ENCODE data around the gene AP3S2. TPM values are rescaled to one million over a fixed set of nuclear protein-coding genes. Genes with fewer than 3 reads are reported as not detected.
A peak's percentile ranks its signal among the peaks of the same experiment; 100 is the strongest.
"Not testable (repeated sequence)": the region's sequence is repeated elsewhere in the genome, so short reads cannot be mapped to it uniquely, and the experiment has no call there.

AP3S2 gene
- total RNA-seq, 2 donors from 2014 or later, result 41.8 to 50.6 TPM

- DNase-seq (ENCODE audit: low spot score) (no peak), ATAC-seq (ENCODE audit: insufficient number of reproducible peaks, low FRiP score, low read depth) (no peak)
- no peaks in the 10 kb centered on the region for H3K27me3 ChIP-seq (replicated peaks; ENCODE audit: insufficient read depth)
- H3K4me1 ChIP-seq (ENCODE audit: control insufficient read depth in 1 of 2, low read depth in 2 of 2), result no peaks in the 10 kb centered on the region
- H3K9me3 ChIP-seq, result no peaks in the 10 kb centered on the region
- H3K27ac ChIP-seq, result no peak overlapping the region
- peak; percentile 33 for TF ChIP-seq CTCF (IDR thresholded peaks at IDR 0.05)
- H3K36me3 ChIP-seq, result peaks cover 6% of the 10 kb centered on the region
- H3K4me3 ChIP-seq, result no peak overlapping the region
Observed at GRCh38 chr15:89898614-89899294, 5.0 kb upstream of the AP3S2 start.

DNA sequence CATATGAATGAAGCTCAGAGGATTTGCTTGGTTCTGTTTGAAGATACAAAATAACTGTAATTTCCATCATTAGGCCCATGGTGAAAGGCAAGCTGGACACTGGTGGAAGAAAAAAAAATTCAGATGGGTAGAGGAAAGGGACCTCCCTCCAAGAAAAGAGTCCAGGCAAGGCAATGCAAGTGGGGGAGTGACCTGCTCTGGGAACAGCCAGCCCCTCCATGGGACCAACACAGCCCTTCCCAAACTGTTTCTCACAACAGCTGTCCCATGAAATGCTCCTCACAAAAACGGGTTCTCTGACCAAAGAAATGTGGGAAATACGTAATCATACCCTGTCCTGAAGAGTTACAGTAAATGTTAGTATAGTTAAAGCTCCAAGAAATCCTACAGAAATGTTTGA lies 4.4 kb upstream of the AP3S2 start:
- no peaks in the 10 kb centered on the region for H3K9me3 ChIP-seq
- no peak for TF ChIP-seq CTCF (IDR thresholded peaks at IDR 0.05)
- peaks cover 1 to 2% of the 10 kb centered on the region in 2 donors for H3K4me1 ChIP-seq (ENCODE audit: control insufficient read depth in 1 of 2, low read depth in 2 of 2)
- H3K27ac ChIP-seq, result no peak overlapping the region
- ATAC-seq (ENCODE audit: insufficient number of reproducible peaks, low FRiP score, low read depth) (no peak), DNase-seq (ENCODE audit: low spot score) (no peak)
- H3K27me3 ChIP-seq (replicated peaks; ENCODE audit: insufficient read depth), result no peaks in the 10 kb centered on the region
- H3K4me3 ChIP-seq, result no peak overlapping the region
- H3K36me3 ChIP-seq, result peaks cover 4% of the 10 kb centered on the region

DNA sequence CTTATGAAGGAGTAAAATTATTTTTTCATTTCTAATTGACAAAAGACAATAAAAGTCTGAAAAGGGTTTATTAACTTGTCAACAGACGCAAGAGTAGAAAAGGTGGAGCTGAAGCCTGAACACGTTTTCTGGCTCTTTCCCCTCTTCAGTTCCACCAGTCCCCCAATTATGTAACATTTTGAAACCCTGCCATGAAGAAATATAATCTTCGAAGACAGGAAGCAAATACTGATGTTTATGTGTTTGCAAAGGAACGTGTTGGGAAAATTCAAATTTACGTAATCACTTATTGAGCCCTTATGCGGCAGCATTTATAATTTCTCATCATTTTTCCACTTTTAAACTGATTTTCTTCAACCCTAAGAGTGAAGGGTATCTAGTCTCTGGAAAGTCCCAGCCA lies 767 bp downstream of the AP3S2 start:
- Histone ChIP-seq H3K27ac (peak overlapping the region; percentile 83 to 89), H3K36me3 (peaks cover 8% of the 10 kb centered on the region), H3K9me3 (no peaks in the 10 kb centered on the region), H3K4me1 (ENCODE audit: control insufficient read depth in 1 of 2, low read depth in 2 of 2) (peaks cover 5 to 12% of the 10 kb centered on the region in 2 donors), H3K27me3 (replicated peaks; ENCODE audit: insufficient read depth) (no peaks in the 10 kb centered on the region), H3K4me3 (peak overlapping the region; percentile 92)
- no peak for DNase-seq (ENCODE audit: low spot score)
- no peak for TF ChIP-seq CTCF (IDR thresholded peaks at IDR 0.05)
- ATAC-seq (ENCODE audit: insufficient number of reproducible peaks, low FRiP score, low read depth), result no peak

DNA sequence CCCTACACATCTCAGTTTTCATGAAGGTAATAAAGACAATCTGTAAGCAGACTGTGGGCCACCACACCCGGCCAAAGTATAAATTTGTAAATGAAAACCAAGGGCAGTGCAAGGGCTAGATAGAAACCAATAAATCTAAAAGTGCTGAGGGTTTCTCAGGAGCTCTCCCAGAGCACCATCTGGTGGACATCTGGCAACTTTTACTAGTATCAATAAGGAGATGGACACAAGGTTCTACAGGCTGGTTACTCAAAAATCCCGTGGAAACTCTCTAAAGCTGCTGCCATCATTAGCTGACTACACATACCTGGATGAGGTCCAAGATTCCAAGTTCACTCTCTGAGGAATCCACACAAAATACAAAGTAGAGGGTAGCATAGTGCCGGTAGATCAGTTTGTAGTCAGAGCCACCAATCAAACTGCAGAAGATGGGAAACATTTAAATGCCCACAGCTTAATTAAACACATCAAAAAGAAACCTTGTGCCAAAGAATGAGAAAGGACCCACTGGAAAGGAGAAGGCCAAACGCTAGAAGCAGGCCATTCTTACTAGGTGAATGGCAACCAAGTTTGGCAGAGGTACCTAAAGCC lies 5.5 kb downstream of the AP3S2 start:
- TF ChIP-seq CTCF (IDR thresholded peaks at IDR 0.05), result no peak
- H3K4me3 ChIP-seq, result no peak overlapping the region
- DNase-seq (ENCODE audit: low spot score) (no peak), ATAC-seq (ENCODE audit: insufficient number of reproducible peaks, low FRiP score, low read depth) (no peak)
- H3K36me3 ChIP-seq, result peaks cover 23% of the 10 kb centered on the region
- H3K9me3 ChIP-seq, result no peaks in the 10 kb centered on the region
- H3K27ac ChIP-seq, result no peak overlapping the region
- peaks cover 5 to 12% of the 10 kb centered on the region in 2 donors for H3K4me1 ChIP-seq (ENCODE audit: control insufficient read depth in 1 of 2, low read depth in 2 of 2)
- no peaks in the 10 kb centered on the region for H3K27me3 ChIP-seq (replicated peaks; ENCODE audit: insufficient read depth)

GRCh38 chr15:89885611-89886010 lies 8.2 kb downstream of the AP3S2 start:
- Histone ChIP-seq H3K36me3 (peaks cover 33% of the 10 kb centered on the region), H3K4me3 (no peak overlapping the region), H3K4me1 (ENCODE audit: control insufficient read depth in 1 of 2, low read depth in 2 of 2) (no peaks in the 10 kb centered on the region), H3K27ac (no peak overlapping the region), H3K27me3 (replicated peaks; ENCODE audit: insufficient read depth) (no peaks in the 10 kb centered on the region), H3K9me3 (no peaks in the 10 kb centered on the region)
- DNase-seq (ENCODE audit: low spot score) (no peak), ATAC-seq (ENCODE audit: insufficient number of reproducible peaks, low FRiP score, low read depth) (no peak)
- no peak for TF ChIP-seq CTCF (IDR thresholded peaks at IDR 0.05)

- H3K27ac ChIP-seq; DNase-seq (ENCODE audit: low spot score); H3K9me3 ChIP-seq; H3K4me1 ChIP-seq (ENCODE audit: control insufficient read depth in 1 of 2, low read depth in 2 of 2); ATAC-seq (ENCODE audit: insufficient number of reproducible peaks, low FRiP score, low read depth); H3K4me3 ChIP-seq; H3K27me3 ChIP-seq (replicated peaks; ENCODE audit: insufficient read depth): not testable (repeated sequence)
- peaks cover 33% of the 10 kb centered on the region for H3K36me3 ChIP-seq
Observed at GRCh38 chr15:89885179-89885578, 8.6 kb downstream of the AP3S2 start.

Measured in thoracic aorta (tissue), 2 donors.